ENCODE measurements around the gene TMEM208. TPM values are rescaled to one million over a fixed set of nuclear protein-coding genes. Genes with fewer than 3 reads are reported as not detected.

TMEM208 gene
- total RNA-seq, 1 donor from 2014 or later = 47.5 TPM

GRCh38 chr16:67195676-67196075 is 31.3 kb upstream of the TMEM208 start:
- peaks cover 16% of the 10 kb centered on the region for H3K4me1 Mint-ChIP-seq (ENCODE audit: low read depth, unreplicated experiment)
- peaks cover 15% of the 10 kb centered on the region for H3K4me1 ChIP-seq (ENCODE audit: insufficient read depth, low read length)
- no peak for TF ChIP-seq CTCF (IDR thresholded peaks at IDR 0.05; ENCODE audit: insufficient read depth, low read depth, low read length)
- TF ChIP-seq EZH2 (IDR thresholded peaks at IDR 0.05; ENCODE audit: insufficient read depth, low read length) = no peak
- no peak overlapping the region for H3K4me3 ChIP-seq (ENCODE audit: insufficient read depth, low read depth, low read length)
- H3K27me3 Mint-ChIP-seq (ENCODE audit: low read depth, unreplicated experiment) = no peaks in the 10 kb centered on the region
- FAIRE-seq (no peak), DNase-seq (ENCODE audit: low read depth) (no peak)
- peaks cover 40% of the 10 kb centered on the region for H3K79me2 ChIP-seq (ENCODE audit: insufficient read depth, low read length)
- no peak overlapping the region for H2AFZ ChIP-seq (ENCODE audit: low read depth, low read length)
- no peaks in the 10 kb centered on the region for H3K9me3 ChIP-seq (ENCODE audit: insufficient read depth, low read depth, low read length)
- no peak overlapping the region for H3K9ac ChIP-seq (ENCODE audit: low read length)
- no peaks in the 10 kb centered on the region for H3K9me3 Mint-ChIP-seq (ENCODE audit: unreplicated experiment)
- H3K27me3 ChIP-seq (ENCODE audit: insufficient read depth, low read length) = no peaks in the 10 kb centered on the region
- H3K36me3 ChIP-seq (ENCODE audit: insufficient read depth, low read length) = peaks cover 35% of the 10 kb centered on the region
- H3K36me3 Mint-ChIP-seq (ENCODE audit: low read depth, unreplicated experiment) = peaks cover 22% of the 10 kb centered on the region
- H4K20me1 ChIP-seq (ENCODE audit: insufficient read depth, low read length) = peaks cover 66% of the 10 kb centered on the region
- H3K4me3 Mint-ChIP-seq (ENCODE audit: unreplicated experiment) = peak overlapping the region; percentile 5
- no peak overlapping the region for H3K27ac Mint-ChIP-seq (ENCODE audit: unreplicated experiment)
- H3K4me2 ChIP-seq (ENCODE audit: low read length) = no peak overlapping the region
- H3K27ac ChIP-seq (ENCODE audit: low read depth, low read length) = no peak overlapping the region

GRCh38 chr16:67196881-67197280 is 30.0 kb upstream of the TMEM208 start:
- Mint-ChIP-seq H3K4me1 (ENCODE audit: low read depth, unreplicated experiment) (peaks cover 16% of the 10 kb centered on the region), H3K4me3 (ENCODE audit: unreplicated experiment) (no peak overlapping the region), H3K9me3 (ENCODE audit: unreplicated experiment) (no peaks in the 10 kb centered on the region), H3K27me3 (ENCODE audit: low read depth, unreplicated experiment) (no peaks in the 10 kb centered on the region), H3K27ac (ENCODE audit: unreplicated experiment) (no peak overlapping the region), H3K36me3 (ENCODE audit: low read depth, unreplicated experiment) (peaks cover 22% of the 10 kb centered on the region)
- FAIRE-seq (no peak), DNase-seq (ENCODE audit: low read depth) (no peak)
- H3K4me2 ChIP-seq (ENCODE audit: low read length) = no peak overlapping the region
- no peaks in the 10 kb centered on the region for H3K27me3 ChIP-seq (ENCODE audit: insufficient read depth, low read length)
- peaks cover 66% of the 10 kb centered on the region for H4K20me1 ChIP-seq (ENCODE audit: insufficient read depth, low read length)
- H3K79me2 ChIP-seq (ENCODE audit: insufficient read depth, low read length) = peaks cover 40% of the 10 kb centered on the region
- no peaks in the 10 kb centered on the region for H3K9me3 ChIP-seq (ENCODE audit: insufficient read depth, low read depth, low read length)
- H3K27ac ChIP-seq (ENCODE audit: low read depth, low read length) = no peak overlapping the region
- H3K4me3 ChIP-seq (ENCODE audit: insufficient read depth, low read depth, low read length) = no peak overlapping the region
- H3K36me3 ChIP-seq (ENCODE audit: insufficient read depth, low read length) = peaks cover 35% of the 10 kb centered on the region
- H3K4me1 ChIP-seq (ENCODE audit: insufficient read depth, low read length) = peaks cover 15% of the 10 kb centered on the region
- TF ChIP-seq CTCF (IDR thresholded peaks at IDR 0.05; ENCODE audit: insufficient read depth, low read depth, low read length) = no peak
- TF ChIP-seq EZH2 (IDR thresholded peaks at IDR 0.05; ENCODE audit: insufficient read depth, low read length) = no peak
- no peak overlapping the region for H3K9ac ChIP-seq (ENCODE audit: low read length)
- no peak overlapping the region for H2AFZ ChIP-seq (ENCODE audit: low read depth, low read length)

GRCh38 chr16:67197704-67198103 is 29.2 kb upstream of the TMEM208 start:
- no peak for FAIRE-seq
- H3K36me3 ChIP-seq (ENCODE audit: insufficient read depth, low read length) = peaks cover 35% of the 10 kb centered on the region
- H4K20me1 ChIP-seq (ENCODE audit: insufficient read depth, low read length) = peaks cover 62% of the 10 kb centered on the region
- Mint-ChIP-seq H3K36me3 (ENCODE audit: low read depth, unreplicated experiment) (peaks cover 22% of the 10 kb centered on the region), H3K27ac (ENCODE audit: unreplicated experiment) (peak overlapping the region; percentile 53), H3K27me3 (ENCODE audit: low read depth, unreplicated experiment) (no peaks in the 10 kb centered on the region), H3K4me1 (ENCODE audit: low read depth, unreplicated experiment) (peaks cover 13% of the 10 kb centered on the region), H3K9me3 (ENCODE audit: unreplicated experiment) (no peaks in the 10 kb centered on the region), H3K4me3 (ENCODE audit: unreplicated experiment) (no peak overlapping the region)
- no peak overlapping the region for H3K4me3 ChIP-seq (ENCODE audit: insufficient read depth, low read depth, low read length)
- no peak overlapping the region for H3K27ac ChIP-seq (ENCODE audit: low read depth, low read length)
- TF ChIP-seq EZH2 (IDR thresholded peaks at IDR 0.05; ENCODE audit: insufficient read depth, low read length) (no peak), CTCF (IDR thresholded peaks at IDR 0.05; ENCODE audit: insufficient read depth, low read depth, low read length) (no peak)
- H3K79me2 ChIP-seq (ENCODE audit: insufficient read depth, low read length) = peaks cover 33% of the 10 kb centered on the region
- H3K9ac ChIP-seq (ENCODE audit: low read length) = no peak overlapping the region
- H3K9me3 ChIP-seq (ENCODE audit: insufficient read depth, low read depth, low read length) = no peaks in the 10 kb centered on the region
- H3K27me3 ChIP-seq (ENCODE audit: insufficient read depth, low read length) = no peaks in the 10 kb centered on the region
- no peak overlapping the region for H3K4me2 ChIP-seq (ENCODE audit: low read length)
- DNase-seq (ENCODE audit: low read depth) = no peak
- no peak overlapping the region for H2AFZ ChIP-seq (ENCODE audit: low read depth, low read length)
- peaks cover 15% of the 10 kb centered on the region for H3K4me1 ChIP-seq (ENCODE audit: insufficient read depth, low read length)
